SK-N-MC (cell line): ENCODE results near the gene PRDM16.

Experiments
- EZH2 ChIP-seq: fragments of 200-600 bp; sonication (generic); IDR thresholded peaks from one replicate; pipeline ENCODE4 v1.6.1; 2017; ENCODE audit warnings: antibody characterized with exemption
- POLR2AphosphoS5 ChIP-seq: IDR thresholded peaks from 2 replicates; pipeline ENCODE4 v1.6.1; 2012; ENCODE audit warnings: mild to moderate bottlenecking, low read depth, low read length, borderline replicate concordance

- TF ChIP-seq EZH2 (no peak), POLR2AphosphoS5 (no peak)
Measured at GRCh38 chr1:3287656-3288160, 218.7 kb downstream of the PRDM16 start.
